Progenitor cell of endocrine pancreas (in vitro differentiated cells): ENCODE data around the gene NEURL3. TPM values are rescaled to one million over a fixed set of nuclear protein-coding genes. Genes with fewer than 3 reads are reported as not detected.

Experiments
- DNase-seq: peaks from one replicate; pipeline ENCODE4 v3.0.0; 2021; ENCODE audit warnings: low spot score; ENCODE audit not compliant: unreplicated experiment
- H3K27ac Mint-ChIP-seq: 2 replicates; pipeline ENCODE4 v1.8.0; 2021; ENCODE audit warnings: mild to moderate bottlenecking, moderate library complexity, mixed read lengths
- H3K27me3 Mint-ChIP-seq: 2 replicates; pipeline ENCODE4 v1.8.0; 2021; ENCODE audit warnings: mixed read lengths
- H3K36me3 Mint-ChIP-seq: 2 replicates; pipeline ENCODE4 v1.8.0; 2022; ENCODE audit warnings: mixed read lengths; ENCODE audit not compliant: insufficient read depth
- H3K4me1 Mint-ChIP-seq: 2 replicates; pipeline ENCODE4 v1.8.0; 2021; ENCODE audit warnings: low read depth, mixed read lengths
- H3K4me3 Mint-ChIP-seq: 2 replicates; pipeline ENCODE4 v1.8.0; 2021; ENCODE audit warnings: low read depth, mild to moderate bottlenecking, moderate library complexity, mixed read lengths
- H3K9me3 Mint-ChIP-seq: 2 replicates; pipeline ENCODE4 v1.8.0; 2021; ENCODE audit warnings: low read depth, mixed read lengths
- CTCF ChIP-seq: fragments of 200-600 bp; sonication (generic); IDR thresholded peaks from one replicate; pipeline ENCODE4 v1.5.0; 2021; ENCODE audit warnings: antibody characterized with exemption, mild to moderate bottlenecking; ENCODE audit not compliant: unreplicated experiment
- total RNA-seq: library from RNA; stranded (reverse); gene quantifications from 2 replicates; pipeline ENCODE4 v1.2.1, GENCODE V29; 2021

Gene NEURL3
- total RNA-seq, 1 donor from 2014 or later, result 0.86 TPM

- no peaks in the 10 kb centered on the region for H3K9me3 Mint-ChIP-seq
- peaks cover 28% of the 10 kb centered on the region for H3K27me3 Mint-ChIP-seq
- peaks cover 20% of the 10 kb centered on the region for H3K4me1 Mint-ChIP-seq
- peak; percentile 87 for DNase-seq
- peak overlapping the region; percentile 50 for H3K4me3 Mint-ChIP-seq
- peak; percentile 99 for TF ChIP-seq CTCF
- H3K27ac Mint-ChIP-seq, result no peak overlapping the region
- no peaks in the 10 kb centered on the region for H3K36me3 Mint-ChIP-seq
These were observed 2.9 kb upstream of the NEURL3 start for GRCh38 chr2:96507957-96508520.

GRCh38 chr2:96506907-96507240 lies 1.7 kb upstream of the NEURL3 start:
- Mint-ChIP-seq H3K36me3 (no peaks in the 10 kb centered on the region), H3K27ac (no peak overlapping the region), H3K4me1 (peaks cover 20% of the 10 kb centered on the region), H3K27me3 (peaks cover 25% of the 10 kb centered on the region), H3K9me3 (no peaks in the 10 kb centered on the region), H3K4me3 (no peak overlapping the region)
- no peak for DNase-seq
- TF ChIP-seq CTCF, result no peak

GRCh38 chr2:96506016-96506906 lies 1.1 kb upstream of the NEURL3 start:
- Mint-ChIP-seq H3K36me3 (no peaks in the 10 kb centered on the region), H3K9me3 (no peaks in the 10 kb centered on the region), H3K4me3 (no peak overlapping the region), H3K27ac (no peak overlapping the region), H3K4me1 (peaks cover 20% of the 10 kb centered on the region), H3K27me3 (peaks cover 22% of the 10 kb centered on the region)
- no peak for DNase-seq
- no peak for TF ChIP-seq CTCF

DNA sequence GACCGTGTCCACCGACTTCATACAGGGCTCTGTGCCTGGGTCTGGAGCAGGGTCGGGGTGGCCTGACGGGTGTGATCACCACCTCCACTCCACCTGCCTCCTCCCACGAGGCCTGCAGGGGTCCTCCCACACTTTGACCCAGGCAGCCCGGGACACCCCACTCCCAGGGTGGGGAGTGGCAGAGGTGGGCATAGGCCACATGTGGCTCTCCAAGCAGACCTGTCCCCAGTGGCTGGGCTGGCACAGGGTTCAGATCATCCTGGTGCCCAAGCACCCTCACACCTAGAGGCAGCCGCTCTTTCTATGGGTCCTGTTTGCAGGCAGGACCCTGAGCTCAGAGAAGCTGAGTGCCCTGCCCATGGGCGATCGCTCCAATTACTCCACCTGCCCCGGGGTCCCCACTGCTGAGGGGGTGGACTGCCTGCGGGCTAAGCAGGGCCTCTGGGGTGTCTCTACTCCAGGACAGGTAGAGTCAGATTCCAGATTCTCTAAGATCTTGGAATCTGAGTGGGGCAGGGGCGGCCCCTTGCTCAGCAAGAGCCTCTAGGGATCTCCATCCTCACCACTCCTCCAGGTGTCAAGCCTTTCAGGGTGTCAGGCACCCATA lies 1.4 kb downstream of the NEURL3 start:
- Mint-ChIP-seq H3K9me3 (no peaks in the 10 kb centered on the region), H3K4me3 (no peak overlapping the region), H3K27ac (no peak overlapping the region), H3K27me3 (peaks cover under 1% of the 10 kb centered on the region), H3K36me3 (no peaks in the 10 kb centered on the region), H3K4me1 (peaks cover 21% of the 10 kb centered on the region)
- no peak for TF ChIP-seq CTCF
- no peak for DNase-seq

DNA sequence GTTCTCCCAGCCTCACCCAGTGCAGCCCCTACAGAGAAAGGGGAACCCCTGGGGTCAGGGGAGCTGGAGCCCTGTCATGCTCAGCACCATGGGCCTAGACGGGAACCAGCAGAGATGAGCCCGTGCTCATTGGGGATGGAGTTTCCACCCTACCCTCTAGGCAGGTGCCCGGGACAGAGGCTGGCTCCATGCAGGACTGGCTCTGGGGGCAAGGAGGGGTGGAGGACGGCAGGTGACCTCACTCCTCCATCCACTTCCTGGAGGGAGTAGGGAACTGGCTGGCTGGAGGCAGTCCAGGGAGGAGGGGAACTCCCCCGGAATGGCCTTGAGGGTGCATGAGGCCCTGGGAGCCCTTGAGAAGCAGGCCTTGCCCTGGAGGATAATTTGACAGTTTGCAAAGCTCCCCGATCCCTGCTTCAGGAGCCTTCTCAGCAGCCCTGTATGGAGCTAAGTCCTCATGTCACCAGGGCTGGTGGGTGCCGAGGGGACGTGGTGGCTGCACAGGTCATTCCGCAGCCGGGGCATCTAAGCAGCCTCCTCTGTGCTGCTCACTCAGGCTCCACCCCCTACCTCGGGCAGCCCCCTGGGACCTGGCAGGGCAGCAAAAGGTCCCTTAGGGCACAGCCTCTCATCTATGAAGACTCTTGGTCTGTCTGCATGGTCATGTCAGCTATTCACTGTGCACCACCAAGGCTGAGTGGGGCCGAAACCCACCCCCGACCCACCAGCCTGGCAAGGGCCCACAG lies 2.1 kb downstream of the NEURL3 start:
- H3K4me3 Mint-ChIP-seq, result no peak overlapping the region
- H3K9me3 Mint-ChIP-seq, result no peaks in the 10 kb centered on the region
- no peak for TF ChIP-seq CTCF
- no peak overlapping the region for H3K27ac Mint-ChIP-seq
- peaks cover 21% of the 10 kb centered on the region for H3K4me1 Mint-ChIP-seq
- H3K27me3 Mint-ChIP-seq, result no peaks in the 10 kb centered on the region
- no peaks in the 10 kb centered on the region for H3K36me3 Mint-ChIP-seq
- no peak for DNase-seq
